ENCODE results near the gene RBM4B. TPM values are rescaled to one million over a fixed set of nuclear protein-coding genes. Genes with fewer than 3 reads are reported as not detected.

Gene RBM4B
- total and polyA plus RNA-seq, 2 of the 13 experiments (the other 11 are each of a cell fraction or from before 2014, with no cell fraction given): 25.8 to 32.4 TPM

DNA sequence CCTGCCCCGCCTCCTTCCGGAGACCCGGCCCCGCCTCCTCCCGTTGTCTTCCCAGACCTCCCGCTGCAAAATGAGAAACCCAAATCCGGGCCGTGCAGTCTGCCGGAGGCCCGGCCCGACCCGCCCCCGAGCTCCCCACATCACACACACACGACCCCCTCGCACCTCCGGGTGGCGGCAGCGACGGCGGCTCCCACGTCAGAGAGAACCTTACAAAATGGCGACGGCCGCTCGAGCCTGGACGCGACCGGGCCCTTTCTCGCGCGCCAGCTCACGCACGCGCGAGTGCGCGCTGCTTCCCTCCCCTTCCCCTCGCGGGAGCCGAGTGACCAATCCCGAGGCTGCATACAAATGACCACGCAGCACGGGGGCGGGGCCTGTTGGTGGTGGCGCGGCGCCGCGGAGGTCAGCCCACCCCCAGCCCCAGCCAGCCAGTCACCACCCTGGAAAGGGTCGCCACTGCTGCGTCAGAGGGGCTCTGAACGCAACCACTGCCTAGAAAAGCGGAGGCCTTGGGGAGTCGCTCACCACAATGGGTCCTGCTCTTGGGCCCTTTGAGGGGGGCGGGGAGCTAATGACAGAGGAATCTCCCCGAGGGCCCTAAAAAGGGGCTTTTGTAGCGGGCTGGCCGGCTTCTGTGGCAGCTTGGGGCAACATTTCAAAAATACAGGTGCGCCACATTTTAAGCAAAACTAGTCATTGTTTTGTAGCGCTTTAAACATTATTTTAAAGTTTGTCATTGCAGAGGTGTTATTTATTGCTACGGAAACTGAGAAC is at the start of gene RBM4B (continued):
- TF ChIP-seq AKNA (CRISPR knock-in tag; IDR thresholded peaks at IDR 0.05; ENCODE audit: borderline replicate concordance) (no peak), ZBTB7A (CRISPR knock-in tag; IDR thresholded peaks at IDR 0.05) (peak; percentile 46; the same call in 1 of the 2 replicates), ZNF180 (CRISPR knock-in tag; IDR thresholded peaks at IDR 0.05; ENCODE audit: borderline replicate concordance, low read depth) (no peak), ZNF75D (CRISPR knock-in tag; IDR thresholded peaks at IDR 0.05; ENCODE audit: borderline replicate concordance) (no peak), ZNF570 (CRISPR knock-in tag; IDR thresholded peaks at IDR 0.05; ENCODE audit: borderline replicate concordance) (no peak), ZNF224 (CRISPR knock-in tag; IDR thresholded peaks at IDR 0.05) (no peak; the same call in 1 of the 2 replicates), ZNF770 (CRISPR knock-in tag; IDR thresholded peaks at IDR 0.05) (peak; percentile 46; the same call in 1 of the 2 replicates), SSRP1 (CRISPR knock-in tag; IDR thresholded peaks at IDR 0.05) (no peak), THAP9 (CRISPR knock-in tag; IDR thresholded peaks at IDR 0.05; ENCODE audit: borderline replicate concordance) (peak; percentile 87), ZNF225 (CRISPR knock-in tag; IDR thresholded peaks at IDR 0.05) (peak; percentile 81), E2F1 (CRISPR knock-in tag; IDR thresholded peaks at IDR 0.05) (peak; percentile 86), KLF11 (CRISPR knock-in tag; IDR thresholded peaks at IDR 0.05) (no peak), RBM22 (optimal IDR thresholded peaks at IDR 0.05; ENCODE audit: low read length) (no peak), MED13 (CRISPR knock-in tag; IDR thresholded peaks at IDR 0.05) (peak; percentile 70; the same call in 1 of the 2 replicates)
- TF ChIP-seq, protein P1, sequence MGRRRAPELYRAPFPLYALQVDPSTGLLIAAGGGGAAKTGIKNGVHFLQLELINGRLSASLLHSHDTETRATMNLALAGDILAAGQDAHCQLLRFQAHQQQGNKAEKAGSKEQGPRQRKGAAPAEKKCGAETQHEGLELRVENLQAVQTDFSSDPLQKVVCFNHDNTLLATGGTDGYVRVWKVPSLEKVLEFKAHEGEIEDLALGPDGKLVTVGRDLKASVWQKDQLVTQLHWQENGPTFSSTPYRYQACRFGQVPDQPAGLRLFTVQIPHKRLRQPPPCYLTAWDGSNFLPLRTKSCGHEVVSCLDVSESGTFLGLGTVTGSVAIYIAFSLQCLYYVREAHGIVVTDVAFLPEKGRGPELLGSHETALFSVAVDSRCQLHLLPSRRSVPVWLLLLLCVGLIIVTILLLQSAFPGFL (CRISPR knock-in tag; IDR thresholded peaks at IDR 0.05): no peak
- TF ChIP-seq, protein P2, sequence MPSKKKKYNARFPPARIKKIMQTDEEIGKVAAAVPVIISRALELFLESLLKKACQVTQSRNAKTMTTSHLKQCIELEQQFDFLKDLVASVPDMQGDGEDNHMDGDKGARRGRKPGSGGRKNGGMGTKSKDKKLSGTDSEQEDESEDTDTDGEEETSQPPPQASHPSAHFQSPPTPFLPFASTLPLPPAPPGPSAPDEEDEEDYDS (CRISPR knock-in tag; IDR thresholded peaks at IDR 0.05): peak; percentile 97

All from HepG2 (cell line).